ENCODE results near the gene ZG16. TPM values are rescaled to one million over a fixed set of nuclear protein-coding genes. Genes with fewer than 3 reads are reported as not detected.
"Not testable (repeated sequence)": the region's sequence is repeated elsewhere in the genome, so short reads cannot be mapped to it uniquely, and the experiment has no call there.

ZG16 gene
- total and polyA plus RNA-seq, 5 donors = not detected

DNA sequence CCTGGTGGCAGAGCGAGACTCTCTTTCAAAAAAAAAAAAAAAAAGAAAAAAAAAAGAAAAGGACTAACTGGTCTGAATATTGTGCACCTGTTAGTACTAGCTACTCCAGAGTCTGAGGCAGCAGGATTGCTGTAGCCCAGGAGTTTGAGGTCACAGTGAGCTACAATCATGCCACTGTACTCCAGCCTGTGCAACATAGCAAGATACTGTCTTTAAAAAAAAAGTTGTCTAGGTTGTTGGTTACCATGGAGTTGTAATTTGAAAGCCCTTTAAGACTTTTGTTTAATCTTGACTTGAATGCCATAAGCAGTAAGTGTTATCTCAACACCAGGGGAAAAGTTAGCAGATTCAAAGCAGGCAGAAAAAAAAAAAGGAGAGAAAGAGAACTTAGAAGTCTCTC lies 21.4 kb upstream of the ZG16 start:
- WGBS = 70% methylated on average over 1 of the region's 1 CpG
- DNase-seq = peak in 1 of 3 donors; percentile 4
- intact Hi-C loops (cut with DNase I) = no loop called here

GRCh38 chr16:29757086-29757485 lies 21.0 kb upstream of the ZG16 start:
- H3K4me1 ChIP-seq (ENCODE audit: control insufficient read depth, insufficient read depth, low read length); H3K27me3 ChIP-seq (ENCODE audit: control insufficient read depth, insufficient read depth); ATAC-seq; H3K4me3 ChIP-seq (ENCODE audit: low read length); intact Hi-C loops (cut with DNase I); H3K27ac ChIP-seq (ENCODE audit: low read length); H3K9me3 ChIP-seq (ENCODE audit: control insufficient read depth, low read length): not testable (repeated sequence)
- DNase-seq = peak in 1 of 3 donors; percentile 10
- WGBS = 83% methylated on average over 8 of the region's 8 CpGs

More for the DNA sequence above, 21.4 kb upstream of the ZG16 start:
- no peaks in the 10 kb centered on the region for H3K9me3 ChIP-seq (ENCODE audit: control insufficient read depth, low read length)
- no peaks in the 10 kb centered on the region for H3K27me3 ChIP-seq (ENCODE audit: control insufficient read depth, insufficient read depth)
- no peak overlapping the region for H3K4me3 ChIP-seq (ENCODE audit: low read length)
- no peak overlapping the region for H3K27ac ChIP-seq (ENCODE audit: low read length)
- no peak for ATAC-seq
- no peaks in the 10 kb centered on the region for H3K4me1 ChIP-seq (ENCODE audit: control insufficient read depth, insufficient read depth, low read length)

DNA sequence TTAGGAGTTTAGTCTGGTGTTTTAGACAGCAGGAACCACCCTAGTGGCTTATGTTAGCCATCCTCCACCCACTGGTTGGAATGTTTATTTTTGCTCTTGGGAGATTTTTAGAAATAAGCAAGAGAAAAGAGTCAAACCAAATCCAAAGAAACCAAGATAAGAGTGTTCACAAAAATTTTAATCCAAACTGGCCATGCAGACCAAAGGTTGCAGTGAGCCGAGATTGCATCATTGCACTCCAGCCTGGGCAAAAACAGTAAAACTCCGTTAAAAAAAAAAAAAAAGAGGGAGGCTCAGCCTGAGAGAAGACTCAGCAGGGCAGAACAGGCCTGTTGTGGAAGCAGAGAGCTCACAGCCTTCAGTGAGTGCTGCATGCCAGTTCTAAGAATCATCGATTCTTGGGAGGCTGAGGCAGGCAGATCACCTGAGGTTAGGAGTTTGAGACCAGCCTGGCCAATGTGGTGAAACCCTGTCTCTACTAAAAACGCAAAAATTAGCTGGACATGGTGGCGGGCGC lies 20.0 kb upstream of the ZG16 start:
- Histone ChIP-seq H3K27ac (ENCODE audit: low read length) (no peak overlapping the region), H3K4me3 (ENCODE audit: low read length) (no peak overlapping the region), H3K9me3 (ENCODE audit: control insufficient read depth, low read length) (no peaks in the 10 kb centered on the region), H3K4me1 (ENCODE audit: control insufficient read depth, insufficient read depth, low read length) (no peaks in the 10 kb centered on the region), H3K27me3 (ENCODE audit: control insufficient read depth, insufficient read depth) (no peaks in the 10 kb centered on the region)
- peak; percentile 74 to 90 for ATAC-seq
- intact Hi-C loops (cut with DNase I) = no loop called here
- 65% methylated on average over 6 of the region's 6 CpGs for WGBS
- DNase-seq = peak; percentile 55 to 71 (median 63)

- DNase-seq (no peak), ATAC-seq (no peak)
- Histone ChIP-seq H3K27ac (ENCODE audit: low read length) (no peak overlapping the region), H3K4me1 (ENCODE audit: control insufficient read depth, insufficient read depth, low read length) (no peaks in the 10 kb centered on the region), H3K27me3 (ENCODE audit: control insufficient read depth, insufficient read depth) (no peaks in the 10 kb centered on the region), H3K4me3 (ENCODE audit: low read length) (no peak overlapping the region), H3K9me3 (ENCODE audit: control insufficient read depth, low read length) (no peaks in the 10 kb centered on the region)
- intact Hi-C loops (cut with DNase I) = no loop called here
- WGBS = 73% methylated on average over 9 of the region's 9 CpGs
Observed at GRCh38 chr16:29760567-29761279, 17.3 kb upstream of the ZG16 start.

DNA sequence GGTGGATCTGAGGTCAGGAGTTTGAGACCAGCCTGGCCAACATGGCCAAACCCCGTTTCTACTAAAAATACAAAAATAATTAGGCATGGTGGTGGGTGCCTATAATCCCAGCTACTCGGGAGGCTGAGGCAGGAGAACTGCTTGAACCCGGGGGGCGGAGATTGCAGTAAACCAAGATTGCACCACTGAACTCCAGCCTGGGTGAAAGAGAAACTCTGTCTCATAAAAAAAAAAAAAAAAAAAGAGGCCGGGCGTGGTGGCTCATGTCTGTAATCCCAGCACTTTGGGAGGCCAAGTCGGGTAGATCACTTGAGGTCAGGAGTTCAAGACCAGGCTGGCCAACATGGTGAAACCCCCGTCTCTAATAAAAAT lies 16.8 kb upstream of the ZG16 start:
- H3K4me1 ChIP-seq (ENCODE audit: control insufficient read depth, insufficient read depth, low read length); H3K27ac ChIP-seq (ENCODE audit: low read length); DNase-seq; H3K4me3 ChIP-seq (ENCODE audit: low read length); intact Hi-C loops (cut with DNase I); H3K27me3 ChIP-seq (ENCODE audit: control insufficient read depth, insufficient read depth); ATAC-seq; H3K9me3 ChIP-seq (ENCODE audit: control insufficient read depth, low read length): not testable (repeated sequence)
- 83% methylated on average over 8 of the region's 8 CpGs for WGBS

GRCh38 chr16:29761882-29762281 lies 16.2 kb upstream of the ZG16 start:
- intact Hi-C loops (cut with DNase I) = no loop called here
- Histone ChIP-seq H3K27me3 (ENCODE audit: control insufficient read depth, insufficient read depth) (no peaks in the 10 kb centered on the region), H3K4me3 (ENCODE audit: low read length) (no peak overlapping the region), H3K4me1 (ENCODE audit: control insufficient read depth, insufficient read depth, low read length) (no peaks in the 10 kb centered on the region), H3K9me3 (ENCODE audit: control insufficient read depth, low read length) (no peaks in the 10 kb centered on the region), H3K27ac (ENCODE audit: low read length) (no peak overlapping the region)
- DNase-seq (no peak), ATAC-seq (no peak)
- 71% methylated on average over 6 of the region's 6 CpGs for WGBS

GRCh38 chr16:29763326-29763725 lies 14.7 kb upstream of the ZG16 start:
- DNase-seq (no peak), ATAC-seq (no peak)
- no peaks in the 10 kb centered on the region for H3K27me3 ChIP-seq (ENCODE audit: control insufficient read depth, insufficient read depth)
- H3K4me1 ChIP-seq (ENCODE audit: control insufficient read depth, insufficient read depth, low read length) = no peaks in the 10 kb centered on the region
- intact Hi-C loops (cut with DNase I) = no loop called here
- 66% methylated on average over 6 of the region's 6 CpGs for WGBS
- H3K27ac ChIP-seq (ENCODE audit: low read length) = no peak overlapping the region
- no peaks in the 10 kb centered on the region for H3K9me3 ChIP-seq (ENCODE audit: control insufficient read depth, low read length)
- no peak overlapping the region for H3K4me3 ChIP-seq (ENCODE audit: low read length)

DNA sequence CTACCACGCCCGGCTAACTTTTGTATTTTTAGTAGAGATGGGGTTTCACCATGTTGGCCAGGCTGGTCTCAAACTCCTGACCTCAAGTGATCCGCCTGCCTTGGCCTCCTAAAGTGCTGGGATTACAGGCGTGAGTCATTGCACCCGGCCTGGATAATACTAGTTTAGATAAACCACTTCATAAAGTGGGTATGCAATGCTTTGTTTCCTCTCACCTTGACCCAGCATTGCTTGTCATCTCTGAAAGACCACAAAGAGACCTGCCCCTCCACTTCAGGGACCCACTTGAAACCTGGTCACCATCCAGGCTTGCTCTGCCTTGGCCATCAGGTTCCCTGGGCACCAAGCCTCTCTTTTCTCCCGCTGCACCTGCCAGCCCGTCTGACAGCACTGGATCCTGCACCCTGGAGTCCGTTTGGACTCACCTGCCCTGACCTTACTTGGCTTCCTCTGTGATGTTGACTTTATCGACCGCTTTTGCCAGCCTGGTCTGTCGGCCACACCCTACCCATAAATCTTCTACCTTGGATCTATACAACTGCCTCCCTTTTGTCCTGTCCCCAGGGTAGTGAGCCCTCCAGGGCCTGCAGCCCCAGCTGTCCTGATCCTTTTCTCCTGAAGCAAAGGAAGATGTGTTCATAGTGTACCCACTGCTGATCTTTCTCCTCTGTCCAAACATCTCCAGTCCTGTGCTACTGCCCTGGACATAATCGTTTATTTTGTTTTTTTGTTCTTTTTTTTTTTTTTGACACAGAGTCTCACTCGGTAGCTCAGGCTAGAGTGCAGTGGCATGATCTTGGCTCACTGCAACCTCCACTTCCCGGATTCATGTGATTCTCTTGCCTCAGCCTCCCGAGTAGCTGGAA lies 12.7 kb upstream of the ZG16 start:
- WGBS = 75% methylated on average over 15 of the region's 15 CpGs
- DNase-seq (no peak), ATAC-seq (peak in 1 of 2 donors; percentile 41)
- H3K27me3 ChIP-seq (ENCODE audit: control insufficient read depth, insufficient read depth) = no peaks in the 10 kb centered on the region
- intact Hi-C loops (cut with DNase I) = no loop called here
- H3K27ac ChIP-seq (ENCODE audit: low read length) = no peak overlapping the region
- H3K9me3 ChIP-seq (ENCODE audit: control insufficient read depth, low read length) = no peaks in the 10 kb centered on the region
- H3K4me3 ChIP-seq (ENCODE audit: low read length) = no peak overlapping the region
- H3K4me1 ChIP-seq (ENCODE audit: control insufficient read depth, insufficient read depth, low read length) = no peaks in the 10 kb centered on the region

- DNase-seq = no peak
- no peaks in the 10 kb centered on the region for H3K27me3 ChIP-seq (ENCODE audit: control insufficient read depth, insufficient read depth)
- intact Hi-C loops (cut with DNase I) = no loop called here
- no peak overlapping the region for H3K4me3 ChIP-seq (ENCODE audit: low read length)
- no peak overlapping the region for H3K27ac ChIP-seq (ENCODE audit: low read length)
- no peak for ATAC-seq
- no peaks in the 10 kb centered on the region for H3K9me3 ChIP-seq (ENCODE audit: control insufficient read depth, low read length)
- WGBS = 87% methylated on average over 3 of the region's 3 CpGs
- no peaks in the 10 kb centered on the region for H3K4me1 ChIP-seq (ENCODE audit: control insufficient read depth, insufficient read depth, low read length)
Observed at GRCh38 chr16:29766571-29766970, 11.5 kb upstream of the ZG16 start.

GRCh38 chr16:29767062-29767461 lies 11.0 kb upstream of the ZG16 start:
- Histone ChIP-seq H3K27me3 (ENCODE audit: control insufficient read depth, insufficient read depth) (no peaks in the 10 kb centered on the region), H3K4me1 (ENCODE audit: control insufficient read depth, insufficient read depth, low read length) (no peaks in the 10 kb centered on the region), H3K9me3 (ENCODE audit: control insufficient read depth, low read length) (no peaks in the 10 kb centered on the region), H3K4me3 (ENCODE audit: low read length) (no peak overlapping the region), H3K27ac (ENCODE audit: low read length) (no peak overlapping the region)
- intact Hi-C loops (cut with DNase I) = no loop called here
- DNase-seq (no peak), ATAC-seq (no peak)
- 89% methylated on average over 3 of the region's 3 CpGs for WGBS

- Histone ChIP-seq H3K4me1 (ENCODE audit: control insufficient read depth, insufficient read depth, low read length) (no peaks in the 10 kb centered on the region), H3K4me3 (ENCODE audit: low read length) (no peak overlapping the region), H3K27me3 (ENCODE audit: control insufficient read depth, insufficient read depth) (no peaks in the 10 kb centered on the region), H3K27ac (ENCODE audit: low read length) (no peak overlapping the region), H3K9me3 (ENCODE audit: control insufficient read depth, low read length) (no peaks in the 10 kb centered on the region)
- no peak for DNase-seq
- 82% methylated on average over 2 of the region's 2 CpGs for WGBS
- ATAC-seq = no peak
- intact Hi-C loops (cut with DNase I) = no loop called here
Observed at GRCh38 chr16:29769507-29769906, 8.5 kb upstream of the ZG16 start.

All from right cardiac atrium (tissue), 5 donors.